WTC11 (cell line): ENCODE measurements around the gene CALML3.

ENCODE experiments used
- ATF1 ChIP-seq: sonication (generic); formaldehyde crosslinking; IDR thresholded peaks from 2 replicates; pipeline ENCODE4 v1.8.1; 2023; ENCODE audit warnings: mild to moderate bottlenecking, moderate library complexity, missing genetic modification reagents
- CREB1 ChIP-seq: sonication (generic); formaldehyde crosslinking; IDR thresholded peaks from 2 replicates; pipeline ENCODE4 v1.8.0; 2023; ENCODE audit warnings: mild to moderate bottlenecking, missing genetic modification reagents
- ELF4 ChIP-seq: sonication (generic); formaldehyde crosslinking; IDR thresholded peaks from 2 replicates; pipeline ENCODE4 v1.8.1; 2022; ENCODE audit warnings: low read depth, mild to moderate bottlenecking, moderate library complexity, missing genetic modification reagents
- EMX1 ChIP-seq: fragments of 250-450 bp; sonication (Bioruptor Pico); IDR thresholded peaks from 2 replicates; pipeline ENCODE4 v1.8.0; 2021; ENCODE audit warnings: mild to moderate bottlenecking
- SMAD3 ChIP-seq: sonication (generic); formaldehyde crosslinking; IDR thresholded peaks from 2 replicates; pipeline ENCODE4 v1.8.0; 2022; ENCODE audit warnings: missing genetic modification reagents, mild to moderate bottlenecking, borderline replicate concordance
- SP1 ChIP-seq: sonication (generic); formaldehyde crosslinking; conservative IDR thresholded peaks from 2 replicates; pipeline ENCODE4 v1.8.1; 2022; ENCODE audit warnings: missing genetic modification reagents
- TEAD4 ChIP-seq: sonication (generic); formaldehyde crosslinking; IDR thresholded peaks from 2 replicates; pipeline ENCODE4 v1.8.0; 2022; ENCODE audit warnings: mild to moderate bottlenecking, missing genetic modification reagents
- ZBTB21 ChIP-seq: sonication (generic); formaldehyde crosslinking; IDR thresholded peaks from 2 replicates; pipeline ENCODE4 v1.8.1; 2023; ENCODE audit warnings: mild to moderate bottlenecking, missing genetic modification reagents, borderline replicate concordance
- ZNF232 ChIP-seq: sonication (generic); formaldehyde crosslinking; IDR thresholded peaks from 2 replicates; pipeline ENCODE4 v1.8.0; 2022; ENCODE audit warnings: mild to moderate bottlenecking, missing genetic modification reagents
- ZNF423 ChIP-seq: fragments of 250-450 bp; sonication (Bioruptor Pico); IDR thresholded peaks from 2 replicates; pipeline ENCODE4 v2.1.2; 2022; ENCODE audit warnings: mild to moderate bottlenecking, moderate library complexity
- TF ChIP-seq, protein P1 (sequence below): fragments of 200-600 bp; IDR thresholded peaks from 2 replicates; pipeline ENCODE4 v1.8.0; 2022; ENCODE audit warnings: antibody characterized with exemption
- TF ChIP-seq, protein P2 (sequence below): sonication (generic); formaldehyde crosslinking; IDR thresholded peaks from 2 replicates; pipeline ENCODE4 v1.8.1; 2023; ENCODE audit warnings: mild to moderate bottlenecking, missing genetic modification reagents, moderate library complexity
- TF ChIP-seq, protein P3 (sequence below): sonication (generic); formaldehyde crosslinking; conservative IDR thresholded peaks from 2 replicates; pipeline ENCODE4 v1.8.1; 2022; ENCODE audit warnings: mild to moderate bottlenecking, missing genetic modification reagents

DNA sequence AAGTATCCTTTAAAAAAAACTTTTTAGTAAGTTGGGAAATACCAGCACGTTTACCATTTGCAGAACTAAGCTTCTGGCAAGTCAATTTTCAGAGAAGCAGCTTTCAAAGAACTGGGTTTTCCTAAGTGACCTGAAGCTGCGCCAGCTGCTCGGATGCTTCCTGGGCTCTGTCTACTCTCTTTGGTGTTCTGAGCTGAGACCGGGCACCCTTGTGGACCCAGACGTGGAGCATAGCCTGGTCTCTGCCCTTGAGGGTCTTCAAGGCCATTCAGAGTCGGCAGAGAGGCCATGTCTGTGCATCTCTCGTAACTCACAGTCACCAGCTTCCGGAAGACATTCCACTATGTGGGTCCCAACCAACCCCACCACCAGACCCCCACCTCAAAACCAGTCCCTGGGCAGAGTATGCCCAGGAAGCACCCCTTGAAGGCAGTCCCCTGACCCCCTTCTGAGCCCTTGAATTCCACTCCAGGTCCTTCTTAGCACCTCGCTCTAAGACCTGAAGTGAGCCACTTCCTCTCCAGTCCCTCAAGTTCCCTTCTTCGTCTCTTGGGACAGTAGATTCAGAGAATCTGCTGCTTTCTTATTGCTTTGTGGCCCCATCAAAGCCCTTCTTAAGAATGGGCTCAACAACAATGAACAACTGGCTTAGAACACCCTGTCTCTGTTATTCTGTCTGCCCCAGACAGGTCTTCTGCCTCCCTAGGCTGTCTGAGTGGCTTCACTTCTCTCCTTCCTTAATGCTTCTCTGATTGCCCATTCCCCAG is 33.9 kb upstream of the CALML3 start:
- TF ChIP-seq, protein P1, sequence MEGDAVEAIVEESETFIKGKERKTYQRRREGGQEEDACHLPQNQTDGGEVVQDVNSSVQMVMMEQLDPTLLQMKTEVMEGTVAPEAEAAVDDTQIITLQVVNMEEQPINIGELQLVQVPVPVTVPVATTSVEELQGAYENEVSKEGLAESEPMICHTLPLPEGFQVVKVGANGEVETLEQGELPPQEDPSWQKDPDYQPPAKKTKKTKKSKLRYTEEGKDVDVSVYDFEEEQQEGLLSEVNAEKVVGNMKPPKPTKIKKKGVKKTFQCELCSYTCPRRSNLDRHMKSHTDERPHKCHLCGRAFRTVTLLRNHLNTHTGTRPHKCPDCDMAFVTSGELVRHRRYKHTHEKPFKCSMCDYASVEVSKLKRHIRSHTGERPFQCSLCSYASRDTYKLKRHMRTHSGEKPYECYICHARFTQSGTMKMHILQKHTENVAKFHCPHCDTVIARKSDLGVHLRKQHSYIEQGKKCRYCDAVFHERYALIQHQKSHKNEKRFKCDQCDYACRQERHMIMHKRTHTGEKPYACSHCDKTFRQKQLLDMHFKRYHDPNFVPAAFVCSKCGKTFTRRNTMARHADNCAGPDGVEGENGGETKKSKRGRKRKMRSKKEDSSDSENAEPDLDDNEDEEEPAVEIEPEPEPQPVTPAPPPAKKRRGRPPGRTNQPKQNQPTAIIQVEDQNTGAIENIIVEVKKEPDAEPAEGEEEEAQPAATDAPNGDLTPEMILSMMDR, result no peak
- TF ChIP-seq ATF1 (no peak), ELF4 (CRISPR knock-in tag) (no peak), SP1 (CRISPR knock-in tag) (no peak), ZBTB21 (CRISPR knock-in tag) (no peak), TEAD4 (no peak), ZNF232 (CRISPR knock-in tag) (no peak), EMX1 (no peak), ZNF423 (CRISPR knock-in tag) (no peak), CREB1 (CRISPR knock-in tag) (no peak), SMAD3 (no peak)
- TF ChIP-seq, protein P2, sequence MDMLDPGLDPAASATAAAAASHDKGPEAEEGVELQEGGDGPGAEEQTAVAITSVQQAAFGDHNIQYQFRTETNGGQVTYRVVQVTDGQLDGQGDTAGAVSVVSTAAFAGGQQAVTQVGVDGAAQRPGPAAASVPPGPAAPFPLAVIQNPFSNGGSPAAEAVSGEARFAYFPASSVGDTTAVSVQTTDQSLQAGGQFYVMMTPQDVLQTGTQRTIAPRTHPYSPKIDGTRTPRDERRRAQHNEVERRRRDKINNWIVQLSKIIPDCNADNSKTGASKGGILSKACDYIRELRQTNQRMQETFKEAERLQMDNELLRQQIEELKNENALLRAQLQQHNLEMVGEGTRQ, result no peak
- TF ChIP-seq, protein P3, sequence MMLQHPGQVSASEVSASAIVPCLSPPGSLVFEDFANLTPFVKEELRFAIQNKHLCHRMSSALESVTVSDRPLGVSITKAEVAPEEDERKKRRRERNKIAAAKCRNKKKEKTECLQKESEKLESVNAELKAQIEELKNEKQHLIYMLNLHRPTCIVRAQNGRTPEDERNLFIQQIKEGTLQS, result no peak
